ENCODE data around the gene MEAK7. TPM values are rescaled to one million over a fixed set of nuclear protein-coding genes. Genes with fewer than 3 reads are reported as not detected.
A peak's percentile ranks its signal among the peaks of the same experiment; 100 is the strongest.

The MEAK7 gene
- total RNA-seq, 1 experiment from 2014 or later: 62.3 TPM

- Mint-ChIP-seq H3K4me3 (ENCODE audit: unreplicated experiment) (no peak overlapping the region), H3K4me1 (ENCODE audit: insufficient read depth, unreplicated experiment) (peaks cover 8% of the 10 kb centered on the region), H3K36me3 (ENCODE audit: insufficient read depth, unreplicated experiment) (peaks cover 63% of the 10 kb centered on the region), H3K9me3 (ENCODE audit: unreplicated experiment) (no peaks in the 10 kb centered on the region), H3K27me3 (ENCODE audit: insufficient read depth, unreplicated experiment) (no peaks in the 10 kb centered on the region), H3K27ac (ENCODE audit: low read depth, unreplicated experiment) (no peak overlapping the region)
- ChIA-PET POLR2A (interaction anchor here (0.7 kb wide), 3 partner anchors 51 to 1530 kb away, joined by 3 read pairs; no protein-coding TSS in a partner anchor), CTCF (interaction anchor here (1.2 to 4.3 kb wide), 2 partner anchors 10 to 205 kb away, joined by 4 to 21 read pairs; no protein-coding TSS in a partner anchor)
- BruUV-seq (replicated peaks): no TSS peak
- TF ChIP-seq CTCF (IDR thresholded peaks at IDR 0.05; ENCODE audit: unreplicated experiment): no peak
- peak; percentile 27 for DNase-seq (ENCODE audit: unreplicated experiment)
- intact Hi-C loops (cut with micrococcal nuclease): no loop called here
These were observed 22.2 kb downstream of the MEAK7 start for GRCh38 chr16:84482001-84482891.

- TF ChIP-seq CTCF (IDR thresholded peaks at IDR 0.05; ENCODE audit: unreplicated experiment): no peak
- no peak for DNase-seq (ENCODE audit: unreplicated experiment)
- intact Hi-C loops (cut with micrococcal nuclease): no loop called here
- BruUV-seq (replicated peaks): no TSS peak
- Mint-ChIP-seq H3K36me3 (ENCODE audit: insufficient read depth, unreplicated experiment) (peaks cover 64% of the 10 kb centered on the region), H3K27ac (ENCODE audit: low read depth, unreplicated experiment) (no peak overlapping the region), H3K9me3 (ENCODE audit: unreplicated experiment) (no peaks in the 10 kb centered on the region), H3K4me3 (ENCODE audit: unreplicated experiment) (no peak overlapping the region), H3K4me1 (ENCODE audit: insufficient read depth, unreplicated experiment) (peaks cover 8% of the 10 kb centered on the region), H3K27me3 (ENCODE audit: insufficient read depth, unreplicated experiment) (no peaks in the 10 kb centered on the region)
- ChIA-PET CTCF (no interaction called here), POLR2A (no interaction called here)
These were observed 23.3 kb downstream of the MEAK7 start for GRCh38 chr16:84481051-84481735.

GRCh38 chr16:84479716-84480450, 24.6 kb downstream of the MEAK7 start:
- H3K36me3 Mint-ChIP-seq (ENCODE audit: insufficient read depth, unreplicated experiment): peaks cover 55% of the 10 kb centered on the region
- TF ChIP-seq CTCF (IDR thresholded peaks at IDR 0.05; ENCODE audit: unreplicated experiment): no peak
- ChIA-PET CTCF (no interaction called here), POLR2A (no interaction called here)
- H3K4me1 Mint-ChIP-seq (ENCODE audit: insufficient read depth, unreplicated experiment): peaks cover 8% of the 10 kb centered on the region
- intact Hi-C loops (cut with micrococcal nuclease): no loop called here
- no peak overlapping the region for H3K4me3 Mint-ChIP-seq (ENCODE audit: unreplicated experiment)
- no peaks in the 10 kb centered on the region for H3K27me3 Mint-ChIP-seq (ENCODE audit: insufficient read depth, unreplicated experiment)
- H3K27ac Mint-ChIP-seq (ENCODE audit: low read depth, unreplicated experiment): no peak overlapping the region
- no peak for DNase-seq (ENCODE audit: unreplicated experiment)
- no peaks in the 10 kb centered on the region for H3K9me3 Mint-ChIP-seq (ENCODE audit: unreplicated experiment)
- BruUV-seq (replicated peaks): no TSS peak

All from MCF 10A (cell line).